Measurements from ENCODE around the gene MATCAP1. TPM values are rescaled to one million over a fixed set of nuclear protein-coding genes. Genes with fewer than 3 reads are reported as not detected.

The MATCAP1 gene
- total and polyA plus RNA-seq, 10 of the 15 experiments (the other 5 are each of a cell fraction or from before 2014, with no cell fraction given): 2.8 to 25.8 (median 8.6) TPM

- CTCF ChIA-PET: interaction anchor here (1.0 to 3.2 kb wide), 8 partner anchors 9 to 163 kb away, joined by 3 to 28 read pairs (median 4); partner anchors contain the start of genes FBXL8, NOL3 and TRADD
- no peak for ATAC-seq
- intact Hi-C loops (cut with micrococcal nuclease; ENCODE audit: unreplicated experiment): no loop called here
These were observed 3.6 kb downstream of the MATCAP1 start for GRCh38 chr16:67180166-67180565.

More at GRCh38 chr16:67180166-67180565, 3.6 kb downstream of the MATCAP1 start:
- in situ Hi-C loops (cut with MboI): no loop called here
- FAIRE-seq: no peak
- 90% methylated on average over 15 of the region's 16 CpGs for WGBS (ENCODE audit: insufficient coverage, insufficient replicate concordance, low lambda C conversion rate, missing lambda C conversion rate)
- no peak overlapping the region for H3K9ac ChIP-seq (ENCODE audit: control insufficient read depth, insufficient read depth, low read length)
- H2AFZ ChIP-seq (ENCODE audit: control insufficient read depth, low read depth, low read length): no peak overlapping the region
- peaks cover 13% of the 10 kb centered on the region for H3K4me1 ChIP-seq (ENCODE audit: control insufficient read depth, insufficient read depth, low read length)
- no peak overlapping the region for H3K4me2 ChIP-seq (ENCODE audit: control insufficient read depth, insufficient read depth)
- TF ChIP-seq NFIC (IDR thresholded peaks at IDR 0.05; ENCODE audit: low read depth, low read length): no peak
- no peak for TF ChIP-seq PKNOX1 (IDR thresholded peaks at IDR 0.05)
- no peak for TF ChIP-seq LARP7 (IDR thresholded peaks at IDR 0.05)
- TF ChIP-seq MTA3 (IDR thresholded peaks at IDR 0.05; ENCODE audit: borderline replicate concordance, low read length): no peak
- no peak for TF ChIP-seq RELB (IDR thresholded peaks at IDR 0.05; ENCODE audit: low read depth)
- no peaks in the 10 kb centered on the region for H3K36me3 ChIP-seq (ENCODE audit: control insufficient read depth in 2 of 2, insufficient read depth in 2 of 2, low read length in 1 of 2)
- H3K9me3 ChIP-seq (replicated peaks; ENCODE audit: control insufficient read depth, insufficient read depth, low read length): no peaks in the 10 kb centered on the region
- H4K20me1 ChIP-seq (ENCODE audit: control insufficient read depth, insufficient read depth): no peaks in the 10 kb centered on the region; the same call in 1 of the 2 replicates
- BruUV-seq (replicated peaks): no TSS peak
- no peak overlapping the region for H3K27ac ChIP-seq (ENCODE audit: control insufficient read depth, insufficient read depth)
- ChIA-PET SMC1A (ENCODE audit: uncharacterized antibody, unreplicated experiment) (interaction anchor here (1.1 to 1.5 kb wide), 2 partner anchors 17 to 162 kb away, joined by 3 to 5 read pairs; no protein-coding TSS in a partner anchor), RAD21 (ENCODE audit: unreplicated experiment) (interaction anchor here (1.0 to 1.1 kb wide), 2 partner anchors 9 to 25 kb away, joined by 4 to 7 read pairs; no protein-coding TSS in a partner anchor), POLR2A (no interaction called here)
- no peak for DNase-seq (ENCODE audit: low read depth, low spot score)
- no peak overlapping the region for H3K4me3 ChIP-seq
- peaks cover 0 to 3% of the 10 kb centered on the region in 2 experiments; a peak in 2 of 4 replicates for H3K27me3 ChIP-seq (replicated peaks in 1 of 2; ENCODE audit: control insufficient read depth in 2 of 2, insufficient read depth in 2 of 2, low read length in 1 of 2)
- peaks cover 5% of the 10 kb centered on the region for H3K79me2 ChIP-seq (ENCODE audit: control insufficient read depth, insufficient read depth, low read length)
